GM18867 (cell line): ENCODE data around the gene FAM149B1.

Experiments used
- ATAC-seq: cut with Tn5 transposase; IDR thresholded peaks from one replicate; pipeline ENCODE4 v1.9.1; 2021; ENCODE audit warnings: mild to moderate bottlenecking, moderate library complexity; ENCODE audit not compliant: unreplicated experiment

Gene FAM149B1

DNA sequence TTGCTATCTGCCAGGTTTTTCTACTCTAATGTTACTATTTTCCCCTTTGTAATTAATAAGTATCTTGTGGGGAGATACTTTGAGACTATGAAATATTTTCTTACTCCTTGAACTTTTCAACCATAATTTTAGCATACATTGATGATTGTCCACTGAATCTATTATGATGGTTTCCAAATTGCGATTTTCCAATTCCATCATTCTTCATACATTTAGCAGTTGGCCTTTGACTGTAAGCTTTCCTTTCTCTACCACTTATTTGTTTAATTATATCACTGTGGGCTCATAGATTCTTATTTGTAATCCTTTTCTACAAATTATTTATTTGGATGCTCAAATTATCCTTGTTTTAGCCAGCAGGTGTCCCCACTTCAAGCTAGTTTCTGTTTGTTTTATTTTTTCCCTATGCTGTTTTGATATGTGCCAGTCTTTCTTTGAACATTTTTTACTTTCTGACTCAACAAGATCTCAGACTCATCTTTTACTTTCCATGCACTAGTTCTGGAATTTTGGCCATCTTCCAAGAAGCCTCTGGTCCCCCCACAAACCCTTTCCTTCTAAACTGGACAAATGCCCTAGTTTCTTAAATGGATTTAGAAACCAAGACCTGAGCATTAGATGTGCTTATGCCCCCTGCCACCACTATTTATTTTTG, 95.9 kb downstream of the FAM149B1 start:
- no peak for ATAC-seq

DNA sequence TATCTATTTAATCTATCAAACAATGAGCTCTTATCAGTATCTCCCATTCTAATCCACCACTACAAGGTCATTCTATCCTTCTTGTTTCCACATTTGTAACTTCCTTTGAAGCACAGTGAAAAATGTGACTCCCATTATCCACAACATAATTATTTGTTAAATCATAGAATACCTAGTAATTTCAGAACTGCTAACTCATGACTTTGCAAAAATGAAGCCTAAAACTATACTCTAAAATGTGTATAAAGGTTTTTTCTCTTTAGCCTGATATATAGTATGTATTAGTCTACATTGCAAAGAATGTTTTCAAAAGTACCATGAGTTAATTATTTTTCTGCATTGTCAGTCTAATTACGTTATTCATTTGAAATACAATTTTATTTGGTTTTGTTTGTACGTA, 96.5 kb downstream of the FAM149B1 start:
- ATAC-seq, result no peak

DNA sequence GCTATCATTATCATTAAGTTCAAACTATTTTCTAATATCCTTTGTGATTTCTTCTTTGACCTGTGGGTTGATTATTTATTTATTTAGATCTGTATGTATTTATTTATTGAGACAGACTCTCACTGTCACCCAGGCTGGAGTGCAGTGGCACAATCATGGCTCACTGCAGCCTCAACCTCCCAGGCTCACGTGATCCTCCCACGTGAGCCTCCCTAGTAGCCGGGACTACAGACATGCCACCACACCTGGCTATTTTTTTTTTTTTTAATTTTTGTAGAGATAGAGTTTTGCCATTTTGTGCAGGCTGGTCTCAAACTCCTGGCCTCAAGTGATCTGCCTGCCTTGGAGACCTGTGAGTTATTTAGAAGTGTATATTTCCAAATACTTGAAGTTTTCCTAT, 113.2 kb downstream of the FAM149B1 start:
- no peak for ATAC-seq

DNA sequence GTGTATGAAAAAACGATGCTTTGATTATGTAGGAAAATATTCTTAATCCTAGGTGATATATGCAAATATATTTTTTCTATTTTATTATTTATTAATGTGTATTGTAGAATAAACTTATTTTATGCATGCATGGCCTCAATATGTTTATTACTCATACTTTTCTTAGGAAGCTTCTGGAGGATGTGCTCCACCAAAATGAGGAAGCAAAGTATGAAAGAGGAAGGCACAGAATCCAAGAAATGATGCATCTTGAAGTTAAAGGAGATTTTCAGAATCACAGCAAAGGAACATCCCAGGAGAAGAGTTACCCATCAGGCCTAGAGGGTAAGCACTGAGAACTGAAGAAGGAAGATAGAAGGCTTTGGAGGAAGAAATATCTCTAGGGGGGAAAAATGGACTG, 119.5 kb downstream of the FAM149B1 start:
- ATAC-seq, result no peak

DNA sequence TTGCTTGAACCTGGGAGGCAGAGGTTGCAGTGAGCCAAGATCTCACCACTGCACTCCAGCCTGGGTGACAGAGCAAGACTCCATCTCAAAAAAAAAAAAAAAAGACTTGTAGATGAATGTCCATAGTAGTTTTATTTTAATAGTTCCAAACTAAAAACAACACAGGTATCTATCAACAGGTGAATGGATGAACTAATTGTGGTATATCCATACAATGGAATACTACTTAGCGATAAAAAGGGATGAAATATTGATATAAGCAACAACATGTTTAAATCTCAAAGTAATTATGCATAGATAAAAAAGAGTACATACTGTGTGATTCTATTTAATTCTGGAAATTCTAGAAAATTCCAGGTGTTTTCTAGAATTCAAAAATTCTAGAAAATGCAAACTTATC, 122.0 kb downstream of the FAM149B1 start:
- ATAC-seq, result no peak

DNA sequence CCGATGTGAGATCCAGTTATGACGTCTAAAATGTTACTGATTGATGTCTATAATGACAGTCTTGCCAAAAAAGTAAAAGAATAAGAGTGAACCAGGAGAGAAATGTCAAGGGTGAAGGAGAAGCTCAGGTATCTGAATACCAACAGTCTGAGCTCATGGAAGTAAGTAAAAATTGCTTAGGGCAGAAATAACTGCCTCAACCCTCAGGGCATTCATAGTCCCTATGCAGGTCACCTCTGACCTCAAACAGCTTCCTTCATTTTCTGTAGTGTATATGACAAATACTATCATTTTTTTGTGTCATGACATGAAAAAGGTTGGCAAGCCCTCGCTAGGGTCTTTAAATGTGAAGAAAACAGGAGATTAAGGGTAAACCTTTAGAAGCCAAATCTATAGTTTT, 125.5 kb downstream of the FAM149B1 start:
- no peak for ATAC-seq
